Activated CD8-positive, alpha-beta memory T cell treated with anti-CD3 and anti-CD28 coated beads, Interleukin-2, amount 50 U/mL, for 24 hours (primary cell): ENCODE data around the gene KIF21B.
"Not testable (repeated sequence)": the region's sequence is repeated elsewhere in the genome, so short reads cannot be mapped to it uniquely, and the experiment has no call there.

Experiments used
- DNase-seq: peaks from one replicate; pipeline ENCODE4 v3.0.0-alpha.2; 2020; ENCODE audit errors: extremely low read depth

KIF21B gene

DNA sequence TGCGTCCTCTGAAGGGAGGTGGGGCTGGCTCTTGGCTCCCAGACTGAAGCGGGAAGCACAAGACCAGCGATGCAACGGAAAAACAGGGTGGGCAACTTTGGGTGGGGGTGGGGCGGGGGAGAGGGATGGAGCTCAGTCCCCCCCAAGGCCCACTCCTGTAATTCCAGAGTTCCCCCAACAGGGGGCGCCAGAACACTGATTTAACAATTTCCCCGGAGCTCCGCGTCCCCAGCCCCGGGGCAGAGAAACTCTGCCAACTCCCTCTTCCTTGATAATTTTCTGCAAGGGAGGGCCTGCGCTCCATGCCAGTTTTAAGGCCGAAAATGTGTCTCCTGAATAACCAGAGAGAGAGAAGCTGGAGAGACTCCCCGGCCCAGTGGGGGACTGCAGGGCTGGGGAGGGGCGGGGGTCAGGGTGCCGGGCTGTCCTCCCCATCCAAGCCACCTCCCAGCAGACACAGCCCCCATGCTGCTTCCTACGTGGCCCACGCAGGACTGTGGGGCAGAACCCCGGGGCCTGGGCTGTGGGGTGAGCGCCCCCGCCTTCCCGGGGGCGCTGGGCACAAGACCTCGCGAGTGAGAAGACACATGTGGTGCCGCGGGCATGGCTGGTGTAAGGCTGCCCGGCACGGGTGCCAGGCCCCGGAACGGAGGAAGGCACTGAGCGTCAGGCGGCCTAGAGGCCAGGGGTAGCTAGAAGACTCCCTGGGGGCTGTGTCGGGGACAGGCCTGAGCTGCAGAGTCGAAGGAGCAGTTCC lies 51.4 kb downstream of the KIF21B start:
- no peak for DNase-seq

DNA sequence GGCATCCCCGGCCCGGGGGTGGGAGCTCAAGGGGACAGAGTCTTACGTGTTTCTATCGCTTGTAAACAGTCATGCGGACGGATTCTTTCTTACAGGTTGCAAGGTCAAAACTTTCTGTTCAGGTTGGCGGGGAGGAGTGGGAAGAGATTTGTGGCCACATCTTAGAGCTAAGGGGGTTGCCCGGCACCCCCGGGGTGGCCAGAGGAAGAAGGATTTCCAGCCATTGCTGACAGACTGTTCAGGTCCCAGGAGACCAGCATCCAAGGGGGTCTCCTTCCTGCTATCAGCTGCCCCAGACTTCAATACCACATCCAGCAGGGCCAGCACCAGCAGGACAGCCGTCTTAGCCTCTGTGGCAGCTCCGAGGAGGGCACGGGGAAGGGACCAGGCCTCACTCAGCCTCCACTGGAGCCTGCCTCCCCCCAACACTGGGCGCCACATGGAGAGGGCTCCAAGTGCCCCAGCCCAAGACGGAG lies 52.0 kb downstream of the KIF21B start:
- no peak for DNase-seq

DNA sequence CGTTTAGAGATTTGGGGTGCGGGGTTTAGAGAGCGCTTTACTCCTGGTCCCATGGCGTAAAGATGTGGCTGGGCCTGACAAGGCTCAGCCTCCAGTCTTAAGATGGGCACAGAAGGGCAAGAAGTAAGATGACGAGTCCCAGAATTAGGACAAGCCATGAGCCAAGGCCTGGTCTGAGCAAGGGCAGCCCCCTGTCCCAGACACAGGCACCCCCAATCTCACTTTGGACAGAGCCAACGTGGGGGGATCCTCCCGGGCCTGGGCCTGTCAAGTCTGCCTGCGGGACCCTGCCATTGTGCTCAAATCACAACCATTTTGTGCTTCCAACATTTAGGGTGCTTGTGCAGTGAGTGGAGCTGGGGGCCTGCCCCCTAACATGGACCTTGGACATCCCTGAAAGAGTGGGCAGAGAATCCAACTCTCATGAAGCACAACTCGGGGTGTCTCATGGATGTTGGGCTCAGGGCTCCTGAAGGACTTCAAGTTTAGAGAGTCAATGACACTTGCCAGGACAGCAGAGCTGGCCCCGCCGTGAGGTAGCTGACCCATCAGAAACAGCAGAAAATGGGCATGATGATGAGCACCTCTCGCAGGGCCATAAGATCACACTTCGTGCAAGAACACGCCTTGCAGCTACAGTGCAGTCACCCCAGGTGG lies 52.6 kb downstream of the KIF21B start:
- no peak for DNase-seq

DNA sequence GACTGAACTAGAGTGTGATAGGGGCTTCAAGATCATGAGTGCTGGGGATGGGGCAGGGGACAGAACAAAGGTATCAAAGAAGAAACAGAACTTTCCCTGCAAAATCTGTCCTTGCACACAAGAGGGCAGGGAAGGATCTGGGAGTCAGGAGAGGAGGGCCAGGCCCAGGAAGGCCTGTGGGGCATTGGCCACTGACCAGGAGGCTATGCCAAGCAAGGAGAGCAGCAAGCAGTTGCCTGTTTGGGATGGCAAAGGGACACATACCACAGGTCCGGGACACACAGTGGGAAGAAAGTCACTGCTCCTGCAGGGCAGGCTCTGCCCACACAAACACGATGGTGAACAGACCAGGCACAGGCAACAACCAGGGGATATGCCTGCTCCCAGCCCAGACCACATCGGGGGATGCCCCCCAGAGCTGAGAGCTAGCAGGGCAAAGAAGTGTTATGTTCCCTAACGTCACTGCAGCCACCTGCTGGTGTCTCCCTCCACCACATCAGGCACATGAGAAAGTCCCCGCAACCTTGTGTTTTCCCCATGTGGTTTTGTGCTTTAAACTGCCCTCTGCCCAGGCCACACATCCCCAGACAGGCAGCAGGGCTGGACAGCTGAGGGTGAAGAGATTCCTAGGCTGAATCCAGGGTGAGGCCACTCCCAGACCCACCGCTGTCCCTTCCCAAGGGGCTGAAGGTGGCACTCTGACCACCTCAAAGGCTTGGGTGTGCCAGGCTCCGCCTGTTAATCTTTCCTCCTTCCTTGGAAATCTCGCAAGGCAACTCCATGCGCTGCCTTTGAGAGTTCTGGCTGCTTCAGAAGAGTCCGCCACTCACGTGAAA lies 53.6 kb downstream of the KIF21B start:
- DNase-seq = no peak

DNA sequence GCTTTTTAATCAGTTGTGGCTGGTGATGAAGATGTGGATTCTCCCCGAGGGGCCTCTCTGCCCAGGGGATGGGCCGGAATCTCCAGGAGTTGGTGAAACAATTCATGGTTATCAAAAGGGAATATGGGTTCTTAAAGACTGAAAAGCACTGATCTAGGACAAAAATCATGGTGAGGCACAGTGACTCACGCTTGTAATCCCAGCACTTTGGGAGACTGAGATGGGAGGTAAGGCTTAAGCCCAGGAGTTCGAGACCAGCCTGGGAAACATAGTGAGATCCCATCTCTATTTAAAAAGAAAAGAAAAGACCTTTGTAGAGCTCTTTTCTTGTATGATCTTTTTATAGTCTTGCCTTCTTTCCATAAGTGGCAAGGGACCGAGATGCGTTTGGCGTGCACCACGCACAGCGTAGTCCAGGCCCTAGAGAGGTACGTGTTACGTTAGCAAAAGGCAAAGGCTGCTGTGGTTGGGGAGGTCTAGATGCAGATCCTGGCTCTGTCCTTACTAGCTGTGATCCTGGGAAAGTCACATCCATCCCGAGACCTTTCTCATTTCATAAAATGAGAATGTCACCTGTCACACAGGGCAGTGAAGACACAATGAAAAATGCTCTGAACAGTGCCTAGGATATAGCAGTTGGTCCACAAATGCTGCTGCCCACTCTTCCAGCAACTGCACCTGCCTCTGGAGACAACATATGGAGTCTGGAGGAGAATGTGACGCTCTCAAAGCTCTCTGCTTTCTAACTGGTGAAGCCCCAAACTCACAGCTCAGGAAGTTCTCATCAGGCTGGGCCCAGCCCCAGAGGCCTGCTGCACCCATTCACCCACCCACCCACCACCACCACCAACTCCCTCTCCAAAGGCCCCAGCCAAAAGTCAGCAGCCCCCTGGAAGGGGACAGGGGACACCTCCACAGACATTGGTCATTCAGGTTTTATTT lies 54.8 kb downstream of the KIF21B start:
- DNase-seq = no peak

DNA sequence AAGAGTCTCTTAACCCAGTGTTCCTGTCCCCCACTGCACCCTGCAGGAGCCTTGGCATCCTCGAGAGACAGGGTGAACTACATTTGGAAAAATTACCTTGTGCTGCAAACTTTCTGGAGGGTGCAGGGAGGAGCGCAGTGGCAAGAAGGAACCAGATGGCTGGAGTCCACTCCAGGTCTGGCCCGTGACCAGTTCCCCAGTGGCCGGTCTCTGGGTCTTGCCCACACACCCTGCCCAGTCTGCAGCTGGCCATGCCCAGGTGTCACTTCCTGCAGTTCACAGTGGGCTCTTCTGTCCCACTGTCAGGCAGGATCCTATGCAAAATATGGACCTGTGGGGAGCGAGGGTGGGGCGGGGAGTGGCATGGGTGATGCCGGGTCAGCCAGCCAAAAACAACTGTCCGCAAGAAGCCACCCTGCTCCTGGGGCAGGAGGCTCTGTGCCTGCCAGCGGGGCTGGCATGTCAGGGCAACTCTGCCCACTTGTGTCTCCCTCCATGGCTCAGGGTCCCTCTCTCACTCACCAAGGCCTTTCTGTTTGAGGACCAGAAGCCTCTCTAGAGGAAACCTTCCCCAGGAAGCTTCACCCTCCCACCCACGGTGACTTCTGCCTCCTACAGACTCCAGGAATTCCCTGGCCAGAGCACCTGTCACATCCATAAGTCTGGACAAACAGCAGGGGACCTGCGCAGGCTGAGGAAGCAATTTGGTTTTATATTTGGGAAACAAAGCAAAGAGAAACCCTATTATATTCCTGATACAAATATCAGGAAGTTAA lies 55.6 kb downstream of the KIF21B start:
- no peak for DNase-seq

DNA sequence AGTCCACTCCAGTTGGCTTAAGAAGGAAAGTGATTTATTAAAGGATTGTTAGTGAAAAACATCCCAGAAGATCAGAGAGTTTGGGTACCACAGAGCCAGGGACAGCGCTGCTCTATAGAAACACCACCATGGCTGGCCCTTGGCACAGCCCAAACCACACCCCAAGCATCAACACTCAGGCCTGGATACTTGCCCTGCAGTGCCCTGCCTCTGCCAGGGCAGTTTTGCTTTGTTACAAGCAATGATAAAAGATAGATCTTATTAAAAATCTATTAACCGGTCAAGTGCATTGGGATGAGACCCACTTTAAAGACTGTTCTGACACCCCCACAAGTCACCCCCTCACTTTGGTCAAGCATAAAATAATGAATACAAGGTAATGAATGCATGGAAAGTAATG lies 56.6 kb downstream of the KIF21B start:
- no peak for DNase-seq

DNA sequence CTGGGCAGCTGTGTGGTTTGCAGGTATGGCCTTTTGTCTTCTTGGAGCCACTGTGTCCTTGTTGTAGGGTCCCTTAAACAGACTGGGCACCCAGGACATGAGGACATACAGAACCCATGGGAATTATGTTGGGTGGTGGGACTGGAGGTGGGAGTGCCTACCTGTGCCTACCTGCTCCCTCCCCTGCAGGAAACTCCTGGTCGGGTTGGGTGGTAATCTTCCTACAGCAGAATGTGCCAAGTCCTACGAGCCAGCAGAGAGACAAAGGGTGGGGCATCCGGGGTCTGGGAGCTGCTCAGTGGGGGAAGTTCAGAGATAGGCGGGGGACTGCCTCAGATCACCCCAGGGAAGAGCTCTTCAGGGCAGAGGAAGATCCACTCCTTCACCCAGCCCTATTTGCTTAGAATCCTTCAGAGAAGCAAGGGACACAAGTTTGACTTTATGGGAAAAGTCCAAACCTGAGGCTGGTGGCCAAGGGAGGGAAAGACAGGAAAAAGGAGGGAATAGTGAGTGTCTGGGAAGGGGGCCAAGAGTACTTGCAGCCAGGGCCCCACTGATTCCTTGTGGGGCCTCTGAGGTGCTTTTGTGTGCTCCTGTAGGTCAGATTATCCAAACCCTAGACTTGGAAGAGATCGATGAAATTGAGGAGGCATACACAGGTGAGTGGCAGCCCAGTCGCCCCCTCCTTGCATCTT lies 58.3 kb downstream of the KIF21B start:
- DNase-seq = no peak

DNA sequence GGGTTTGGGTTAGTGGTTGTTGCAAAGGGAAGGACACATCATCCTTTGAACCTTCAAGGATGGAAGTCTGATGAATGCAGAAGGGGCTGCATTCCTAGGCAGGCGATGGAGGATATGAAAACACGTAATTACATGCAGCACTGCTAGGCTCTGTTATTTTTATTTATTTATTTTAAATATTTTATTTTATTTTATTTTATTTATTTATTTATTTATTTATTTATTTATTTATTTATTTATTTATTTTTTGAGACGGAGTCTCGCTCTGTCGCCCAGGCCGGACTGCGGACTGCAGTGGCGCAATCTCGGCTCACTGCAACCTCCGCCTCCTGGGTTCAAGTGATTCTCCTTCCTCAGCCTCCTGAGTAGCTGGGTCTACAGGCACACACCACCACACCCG lies 59.6 kb downstream of the KIF21B start:
- DNase-seq = not testable (repeated sequence)

DNA sequence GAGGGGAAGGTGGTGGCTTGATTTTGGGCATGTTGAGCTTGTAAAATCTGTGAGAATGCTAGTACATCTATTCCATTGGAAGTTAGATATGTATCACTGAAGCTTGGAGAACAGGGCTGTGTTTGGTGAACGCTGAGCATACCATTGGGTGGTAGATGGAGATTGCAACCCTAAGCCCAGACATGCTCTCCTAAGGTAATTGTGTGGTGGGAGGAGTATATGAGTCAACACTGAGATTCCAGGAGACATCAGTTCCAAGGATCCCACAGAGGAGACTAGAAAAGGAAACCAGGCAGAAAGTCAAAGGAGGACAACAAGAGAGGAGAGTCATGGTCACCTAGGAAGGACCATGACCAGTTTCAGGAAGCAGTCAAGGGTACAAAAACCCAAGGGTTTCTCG lies 60.4 kb downstream of the KIF21B start:
- no peak for DNase-seq

DNA sequence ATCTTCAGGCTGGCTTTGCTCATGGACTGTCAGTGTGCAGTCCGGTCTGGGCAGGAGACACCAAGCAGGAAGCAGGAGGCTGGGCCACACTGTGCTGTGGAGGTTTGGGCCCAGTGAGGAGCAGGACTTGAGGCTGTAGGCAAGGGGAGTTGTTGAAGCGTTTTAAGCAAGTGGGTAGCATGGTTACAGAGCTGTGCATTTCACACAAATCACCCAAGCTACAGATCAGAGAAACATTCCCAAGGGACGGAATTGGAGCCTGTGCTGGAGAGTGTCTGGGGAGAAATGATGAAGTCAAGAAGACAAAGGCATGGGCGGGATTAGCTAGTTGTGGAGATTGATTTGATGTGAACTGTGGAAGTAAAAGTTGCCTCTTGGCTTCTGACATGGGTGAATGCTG lies 60.9 kb downstream of the KIF21B start:
- no peak for DNase-seq

DNA sequence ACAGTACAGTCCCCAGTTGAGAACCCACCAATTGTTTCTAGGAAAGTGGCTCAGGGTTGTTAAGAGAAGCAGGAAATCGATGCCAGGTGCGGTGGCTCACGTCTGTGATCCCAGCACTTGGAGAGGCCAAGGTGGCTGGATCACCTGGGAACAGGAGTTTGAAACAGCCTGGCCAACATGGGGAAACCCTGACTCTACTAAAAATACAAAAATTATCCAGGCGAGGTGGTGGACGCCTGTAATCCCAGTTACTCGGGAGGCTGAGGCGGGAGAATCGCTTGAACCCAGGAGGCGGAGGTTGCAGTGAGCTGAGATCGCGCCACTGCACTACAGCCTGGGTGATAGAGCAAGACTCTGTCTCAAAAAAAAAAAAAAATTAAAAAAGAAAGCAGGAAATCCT lies 61.4 kb downstream of the KIF21B start:
- DNase-seq = not testable (repeated sequence)

DNA sequence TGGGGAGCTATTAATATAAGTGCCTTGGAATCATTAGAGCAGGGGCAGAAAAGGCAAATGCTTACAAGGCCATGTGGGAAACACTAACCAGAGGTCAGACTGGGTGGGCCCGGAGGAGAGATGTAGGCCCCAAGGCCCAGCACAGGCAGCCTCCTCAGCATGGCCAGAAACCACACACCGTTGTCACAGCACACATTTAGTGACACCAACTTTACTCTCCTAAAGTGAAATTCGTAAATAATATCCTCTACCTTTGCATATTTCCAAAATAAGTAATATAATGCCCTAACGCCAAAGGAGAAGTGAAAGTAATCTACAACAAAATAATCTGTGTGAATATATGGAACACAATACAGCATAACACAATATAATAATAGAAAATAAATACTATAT lies 62.6 kb downstream of the KIF21B start:
- DNase-seq = no peak

DNA sequence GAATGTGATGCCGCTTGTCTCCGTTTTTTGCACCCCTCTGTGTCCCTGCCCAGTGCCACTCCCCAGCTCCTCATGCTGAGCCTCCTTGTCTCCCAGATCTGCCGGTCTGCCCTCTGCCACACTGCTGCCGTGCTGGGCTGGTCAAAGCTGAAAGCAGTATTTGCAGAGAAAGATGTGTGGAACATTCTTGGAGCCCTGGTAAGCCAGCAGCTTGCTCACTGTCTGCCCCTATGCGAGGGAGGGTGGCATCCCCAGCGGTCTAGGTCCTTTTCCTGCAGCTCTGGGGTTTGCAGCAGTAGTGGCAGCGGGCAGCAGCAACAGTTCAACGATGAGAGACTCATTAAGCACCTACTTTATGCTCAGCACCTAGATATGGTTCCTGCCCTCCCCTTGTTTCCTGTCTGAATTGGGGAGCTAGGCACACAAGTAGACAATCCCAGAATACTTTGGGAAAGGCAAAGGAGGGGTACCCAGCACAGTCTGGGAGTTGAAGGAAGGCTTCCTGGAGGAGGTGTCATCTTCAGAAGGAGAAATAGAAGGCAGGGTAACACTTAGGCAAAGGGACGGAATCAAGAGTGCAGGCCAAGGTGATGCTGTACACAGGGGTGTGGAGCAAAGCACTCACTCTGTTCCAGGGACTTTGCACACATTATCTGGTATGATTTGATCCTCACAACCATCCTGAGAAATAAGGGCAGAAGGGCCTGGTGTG lies 63.1 kb downstream of the KIF21B start:
- DNase-seq = no peak

DNA sequence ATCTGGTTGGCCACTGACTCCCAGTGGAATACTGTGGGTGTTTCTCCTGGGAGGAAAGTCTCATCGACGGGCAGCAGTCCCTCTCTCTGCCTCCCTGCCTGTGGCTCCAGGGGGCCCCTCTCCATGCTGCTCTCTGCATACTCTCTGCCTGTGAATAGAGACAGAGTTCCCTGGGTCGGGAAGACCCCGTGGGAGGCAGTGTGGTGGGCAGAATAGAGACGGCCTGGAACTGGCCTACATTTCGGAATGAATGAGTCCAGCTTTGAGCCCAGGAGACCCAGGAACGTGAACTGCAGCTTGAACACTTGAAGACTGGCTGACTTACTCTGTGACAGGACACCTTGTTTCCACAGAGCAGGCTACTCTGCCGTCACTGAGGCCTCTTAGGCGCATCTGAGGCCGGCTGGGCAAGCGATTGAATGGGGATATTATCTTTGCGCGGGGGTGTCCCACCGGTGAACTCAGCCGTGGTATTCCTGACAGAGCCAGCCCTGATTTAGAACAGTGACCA lies 64.0 kb downstream of the KIF21B start:
- no peak for DNase-seq

DNA sequence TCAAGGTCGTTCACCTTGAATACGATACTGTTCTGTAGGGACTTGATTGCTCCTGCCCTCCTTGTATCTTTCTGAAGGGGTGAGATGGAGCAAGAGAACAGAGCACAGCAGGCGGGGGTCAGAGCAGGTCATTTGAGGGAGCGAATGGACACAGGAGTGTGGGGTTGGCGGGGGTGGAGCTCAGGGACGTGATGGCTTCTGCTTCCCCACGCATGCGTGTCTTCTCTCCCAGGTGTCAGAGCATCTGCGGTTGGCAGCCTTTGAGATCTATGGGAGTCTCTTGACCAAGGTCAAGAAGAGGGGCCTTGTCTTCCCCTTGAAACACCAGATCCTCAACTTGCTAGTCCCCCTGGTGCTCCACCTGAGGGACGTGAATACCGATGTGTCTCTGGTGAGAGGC lies 64.9 kb downstream of the KIF21B start:
- no peak for DNase-seq

DNA sequence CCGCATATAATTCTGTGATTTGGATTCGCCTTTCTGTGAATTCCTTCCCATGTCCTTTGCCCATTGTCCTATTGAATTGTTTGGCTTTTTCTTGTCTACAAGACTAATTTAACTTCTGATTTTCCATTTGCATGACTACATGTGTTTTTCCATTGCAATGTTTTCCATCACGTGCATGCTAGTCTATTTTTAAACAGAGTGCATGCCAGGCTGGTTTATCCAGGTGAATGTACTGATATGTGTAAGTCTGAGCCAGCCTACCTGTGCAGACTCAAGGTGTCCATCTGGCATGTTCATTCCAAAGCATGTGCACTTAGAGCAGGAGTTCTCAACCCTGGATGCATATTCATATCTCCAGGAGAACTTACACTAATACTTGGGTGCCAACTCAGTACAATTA lies 69.1 kb downstream of the KIF21B start:
- no peak for DNase-seq

DNA sequence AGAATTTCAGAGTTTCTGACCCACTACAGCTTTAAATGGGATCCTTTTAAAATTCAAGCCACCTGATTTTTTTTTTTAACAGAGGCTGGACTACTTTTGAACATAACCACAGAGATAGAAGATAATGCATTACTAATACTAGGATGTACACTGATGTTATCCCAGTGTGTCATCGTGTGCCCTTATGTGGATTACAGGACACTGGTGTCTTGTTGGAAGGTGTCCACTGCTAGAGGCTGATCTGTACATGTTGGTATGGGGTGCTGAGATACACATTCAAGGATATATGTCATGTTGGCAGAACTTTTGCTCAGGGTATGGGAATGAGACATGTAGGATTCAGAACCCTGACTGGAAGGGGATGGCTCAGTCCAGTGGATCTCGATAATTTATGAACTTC lies 72.5 kb downstream of the KIF21B start:
- DNase-seq = no peak

DNA sequence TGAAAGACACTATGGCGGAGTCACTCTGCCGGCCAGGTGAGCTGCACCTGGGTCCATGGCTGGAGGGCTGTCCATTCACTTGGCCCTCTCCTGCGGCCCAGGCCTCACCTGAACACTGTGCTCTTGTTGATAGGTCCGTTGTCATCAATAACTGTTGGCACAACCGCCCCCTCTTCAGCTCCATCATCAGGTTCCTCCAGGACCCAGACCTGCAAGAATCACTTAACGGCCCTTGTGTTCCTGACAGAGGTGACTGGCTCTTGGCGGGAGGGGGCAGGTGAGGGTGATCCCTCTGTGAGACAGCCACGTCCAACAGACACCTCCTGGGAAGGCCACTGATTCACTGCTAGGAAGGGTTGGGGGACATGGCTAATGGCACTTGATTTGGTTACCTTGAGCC lies 73.9 kb downstream of the KIF21B start:
- DNase-seq = no peak
